Measurements from ENCODE around the gene UTP15. TPM values are rescaled to one million over a fixed set of nuclear protein-coding genes. Genes with fewer than 3 reads are reported as not detected.

Gene UTP15
- total and polyA plus RNA-seq, 2 of the 4 experiments (the other 2 are of a cell fraction), result 11.4 to 28.0 TPM

- no peak overlapping the region; the same call in 1 of the 2 replicates for H3K18ac ChIP-seq (ENCODE audit: low read depth, low read length)
- ATAC-seq (ENCODE audit: low read depth) (peak; percentile 37; the same call in 1 of the 2 replicates), DNase-seq (no peak)
- H3K27me3 ChIP-seq (ENCODE audit: control insufficient read depth, insufficient read depth, low read length), result no peaks in the 10 kb centered on the region
- H2BK5ac ChIP-seq (ENCODE audit: low read depth, low read length, poor library complexity, severe bottlenecking), result no peak overlapping the region
- in situ Hi-C loops (cut with MboI; ENCODE audit: low sequenced_read_pairs) (no loop called here), intact Hi-C loops (cut with micrococcal nuclease) (no loop called here), dilution Hi-C loops (cut with HindIII; ENCODE audit: low sequenced_read_pairs, unreplicated experiment) (no loop called here)
- H3K9me1 ChIP-seq (ENCODE audit: insufficient read depth, low read length), result peaks cover 7% of the 10 kb centered on the region; the same call in 1 of the 2 replicates
- no peak overlapping the region for H2AFZ ChIP-seq (replicated peaks; ENCODE audit: low read length, poor library complexity)
- no peak overlapping the region for H3K4me3 ChIP-seq (ENCODE audit: insufficient read depth, low read depth, low read length)
- no peak overlapping the region for H3K56ac ChIP-seq (ENCODE audit: extremely low read depth, insufficient read depth, low read length)
- H3K9me3 ChIP-seq (ENCODE audit: control insufficient read depth, insufficient read depth, low read length), result no peaks in the 10 kb centered on the region
- no peak overlapping the region for H3K9ac ChIP-seq (ENCODE audit: low read depth, low read length)
- H2BK15ac ChIP-seq (ENCODE audit: low read depth, low read length), result no peak overlapping the region
- no peaks in the 10 kb centered on the region for H3K79me1 ChIP-seq (ENCODE audit: low read depth in 1 of 2, low read length in 2 of 2)
- H4K8ac ChIP-seq (ENCODE audit: low read depth in 2 of 2, low read length in 2 of 2), result no peak overlapping the region
- no TSS peak for BruUV-seq (replicated peaks)
- no peak overlapping the region for H3K14ac ChIP-seq (replicated peaks; ENCODE audit: low read depth, low read length)
- WGBS, 2 experiments (ENCODE audit: extremely low coverage in 2 of 2, insufficient read length in 1 of 2), result no CpG with 5 or more reads among the region's 3 CpGs
- H4K5ac ChIP-seq (ENCODE audit: low read depth, low read length), result no peak overlapping the region
- CTCF ChIA-PET, result interaction anchor here (0.6 to 1.1 kb wide), 3 partner anchors 26 to 75 kb away, joined by 3 to 4 read pairs (median 4); no protein-coding TSS in a partner anchor
- H2BK20ac ChIP-seq (ENCODE audit: low read depth, low read length), result no peak overlapping the region
- H2BK120ac ChIP-seq (ENCODE audit: low read depth, low read length), result no peak overlapping the region
- peaks cover 14% of the 10 kb centered on the region for H3K4me1 ChIP-seq (ENCODE audit: control insufficient read depth, insufficient read depth, low read length)
- no peak overlapping the region for H4K91ac ChIP-seq (ENCODE audit: insufficient read depth, low read depth, low read length)
- no peak overlapping the region for H2AK9ac ChIP-seq (replicated peaks; ENCODE audit: low read depth, low read length, poor library complexity)
- peak overlapping the region; percentile 18; the same call in 1 of the 2 replicates for H3K4me2 ChIP-seq (ENCODE audit: low read depth, low read length)
- H3K4ac ChIP-seq (ENCODE audit: low read depth, low read length), result no peak overlapping the region
- POLR2A ChIA-PET (ENCODE audit: unreplicated experiment), result interaction anchor here (0.6 kb wide), 1 partner anchor 16 kb away, joined by 3 read pairs; no protein-coding TSS in a partner anchor
- no peak overlapping the region for H2AK5ac ChIP-seq (ENCODE audit: low read depth, low read length)
- H3K36me3 ChIP-seq (ENCODE audit: control insufficient read depth, insufficient read depth, low read length), result no peaks in the 10 kb centered on the region
- H3K23ac ChIP-seq (ENCODE audit: low read depth, low read length), result peak overlapping the region; percentile 0; the same call in 1 of the 2 replicates
- H4K20me1 ChIP-seq (ENCODE audit: insufficient read depth, low read length), result no peaks in the 10 kb centered on the region
- TF ChIP-seq BHLHE40 (IDR thresholded peaks at IDR 0.05; ENCODE audit: low read depth, low read length) (no peak), RCOR1 (IDR thresholded peaks at IDR 0.05; ENCODE audit: insufficient replicate concordance, low read length) (no peak), CEBPB (IDR thresholded peaks at IDR 0.05; ENCODE audit: low read depth, low read length) (no peak), MXI1 (IDR thresholded peaks at IDR 0.05; ENCODE audit: borderline replicate concordance, low read depth, low read length) (no peak), SMC3 (IDR thresholded peaks at IDR 0.05; ENCODE audit: low read depth, low read length) (no peak), POLR2A (IDR thresholded peaks at IDR 0.05; ENCODE audit: low read depth, low read length) (no peak), CHD1 (IDR thresholded peaks at IDR 0.05; ENCODE audit: low read depth, low read length) (no peak), NFE2L2 (IDR thresholded peaks at IDR 0.05; ENCODE audit: low read depth, low read length) (no peak), RAD21 (IDR thresholded peaks at IDR 0.05; ENCODE audit: low read length) (no peak), MAZ (IDR thresholded peaks at IDR 0.05; ENCODE audit: borderline replicate concordance, low read depth, low read length) (no peak), FOS (IDR thresholded peaks at IDR 0.05; ENCODE audit: low read depth, low read length) (no peak), RFX5 (IDR thresholded peaks at IDR 0.05; ENCODE audit: low read depth, low read length) (no peak)
- TF ChIP-seq, protein P1, sequence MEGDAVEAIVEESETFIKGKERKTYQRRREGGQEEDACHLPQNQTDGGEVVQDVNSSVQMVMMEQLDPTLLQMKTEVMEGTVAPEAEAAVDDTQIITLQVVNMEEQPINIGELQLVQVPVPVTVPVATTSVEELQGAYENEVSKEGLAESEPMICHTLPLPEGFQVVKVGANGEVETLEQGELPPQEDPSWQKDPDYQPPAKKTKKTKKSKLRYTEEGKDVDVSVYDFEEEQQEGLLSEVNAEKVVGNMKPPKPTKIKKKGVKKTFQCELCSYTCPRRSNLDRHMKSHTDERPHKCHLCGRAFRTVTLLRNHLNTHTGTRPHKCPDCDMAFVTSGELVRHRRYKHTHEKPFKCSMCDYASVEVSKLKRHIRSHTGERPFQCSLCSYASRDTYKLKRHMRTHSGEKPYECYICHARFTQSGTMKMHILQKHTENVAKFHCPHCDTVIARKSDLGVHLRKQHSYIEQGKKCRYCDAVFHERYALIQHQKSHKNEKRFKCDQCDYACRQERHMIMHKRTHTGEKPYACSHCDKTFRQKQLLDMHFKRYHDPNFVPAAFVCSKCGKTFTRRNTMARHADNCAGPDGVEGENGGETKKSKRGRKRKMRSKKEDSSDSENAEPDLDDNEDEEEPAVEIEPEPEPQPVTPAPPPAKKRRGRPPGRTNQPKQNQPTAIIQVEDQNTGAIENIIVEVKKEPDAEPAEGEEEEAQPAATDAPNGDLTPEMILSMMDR (conservative IDR thresholded peaks at IDR 0.05; ENCODE audit: low read depth, low read length), result no peak
- TF ChIP-seq, protein P2, sequence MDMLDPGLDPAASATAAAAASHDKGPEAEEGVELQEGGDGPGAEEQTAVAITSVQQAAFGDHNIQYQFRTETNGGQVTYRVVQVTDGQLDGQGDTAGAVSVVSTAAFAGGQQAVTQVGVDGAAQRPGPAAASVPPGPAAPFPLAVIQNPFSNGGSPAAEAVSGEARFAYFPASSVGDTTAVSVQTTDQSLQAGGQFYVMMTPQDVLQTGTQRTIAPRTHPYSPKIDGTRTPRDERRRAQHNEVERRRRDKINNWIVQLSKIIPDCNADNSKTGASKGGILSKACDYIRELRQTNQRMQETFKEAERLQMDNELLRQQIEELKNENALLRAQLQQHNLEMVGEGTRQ (IDR thresholded peaks at IDR 0.05; ENCODE audit: low read depth, low read length), result no peak
- TF ChIP-seq, protein P3, sequence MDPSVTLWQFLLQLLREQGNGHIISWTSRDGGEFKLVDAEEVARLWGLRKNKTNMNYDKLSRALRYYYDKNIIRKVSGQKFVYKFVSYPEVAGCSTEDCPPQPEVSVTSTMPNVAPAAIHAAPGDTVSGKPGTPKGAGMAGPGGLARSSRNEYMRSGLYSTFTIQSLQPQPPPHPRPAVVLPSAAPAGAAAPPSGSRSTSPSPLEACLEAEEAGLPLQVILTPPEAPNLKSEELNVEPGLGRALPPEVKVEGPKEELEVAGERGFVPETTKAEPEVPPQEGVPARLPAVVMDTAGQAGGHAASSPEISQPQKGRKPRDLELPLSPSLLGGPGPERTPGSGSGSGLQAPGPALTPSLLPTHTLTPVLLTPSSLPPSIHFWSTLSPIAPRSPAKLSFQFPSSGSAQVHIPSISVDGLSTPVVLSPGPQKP (IDR thresholded peaks at IDR 0.05; ENCODE audit: borderline replicate concordance, low read depth, low read length), result no peak
- H3K27ac ChIP-seq (ENCODE audit: insufficient read depth, low read length), result no peak overlapping the region
Measured at GRCh38 chr5:73525606-73526203, 39.8 kb upstream of the UTP15 start.

Data from IMR-90 (cell line).